Fibroblast of the aortic adventitia (primary cell): ENCODE measurements around the gene DPM2. TPM values are rescaled to one million over a fixed set of nuclear protein-coding genes. Genes with fewer than 3 reads are reported as not detected.
A peak's percentile ranks its signal among the peaks of the same experiment; 100 is the strongest.

ENCODE experiments used
- DNase-seq: peaks from one replicate; pipeline ENCODE4 v3.0.0-alpha.2; 2010; ENCODE audit warnings: low read depth
- H3K4me3 ChIP-seq: 2 replicates; pipeline ENCODE4 v1.5.1; 2011; ENCODE audit warnings: low read depth, mild to moderate bottlenecking, control low read depth, low read length, moderate library complexity
- total RNA-seq: library from RNA; depleted of rRNA; stranded (reverse); fragments of >200 nt; gene quantifications from 2 replicates; pipeline ENCODE4 v1.2.3, GENCODE V29; 2012; ENCODE audit warnings: low replicate concordance
- TF ChIP-seq, protein P1 (sequence below): IDR thresholded peaks from 2 replicates; pipeline ENCODE4 v1.5.1; 2011; ENCODE audit warnings: mild to moderate bottlenecking, low read length, control low read depth, inconsistent platforms; ENCODE audit not compliant: insufficient read depth

Gene DPM2
- total RNA-seq, result 7.0 and 19.9 TPM in 2 replicates

DNA sequence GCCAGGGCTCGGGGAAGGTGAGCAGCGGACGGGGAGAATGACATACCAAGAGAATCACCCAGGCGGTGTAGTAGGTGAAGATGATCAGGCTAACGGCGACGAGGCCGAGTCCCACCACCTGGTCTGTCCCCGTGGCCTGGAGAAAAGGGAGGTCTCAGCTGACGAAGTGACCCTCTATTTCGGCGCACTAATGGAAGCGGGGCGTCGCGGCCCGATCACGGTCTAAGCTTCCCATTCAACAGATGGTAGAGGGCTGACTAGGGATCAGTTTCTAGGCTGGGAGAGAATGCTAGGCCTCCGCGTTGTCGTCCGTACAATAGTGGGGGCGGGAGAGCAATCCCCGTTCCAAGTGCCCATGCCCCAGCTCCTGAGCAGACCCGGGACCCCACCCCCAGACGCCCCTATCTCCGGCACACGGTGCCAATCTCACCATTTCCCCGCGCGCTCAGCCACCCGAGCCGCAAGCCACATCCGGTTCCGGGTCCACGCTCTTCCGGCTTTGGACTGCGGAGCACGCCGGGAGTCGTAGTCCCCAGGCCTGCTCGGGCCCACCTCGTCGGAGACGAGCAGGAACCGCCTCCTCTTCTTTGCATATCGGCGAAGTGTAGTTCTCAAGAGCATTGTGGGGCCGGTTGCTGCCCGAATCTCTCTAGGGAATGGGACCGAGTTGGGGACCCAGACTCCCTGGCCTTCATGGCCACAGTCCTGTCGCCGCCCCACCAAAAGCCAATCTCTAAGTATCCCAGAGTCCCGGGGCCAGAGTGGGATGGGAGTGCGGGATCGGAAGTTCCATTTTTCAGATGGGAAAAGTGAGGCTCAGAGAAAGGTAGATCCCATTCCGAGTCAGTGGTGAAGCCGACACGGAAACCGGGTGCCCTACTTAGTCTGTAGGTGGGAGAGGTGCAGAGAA lies at the start of gene DPM2:
DPM2 (minus strand) TSS at position 467 of the 910 bp plus-strand sequence; CDS start at position 433, 34 bp downstream.
- peak; percentile 77 for DNase-seq
- peak within 1 kb of the TSS; percentile 93 for H3K4me3 ChIP-seq
- TF ChIP-seq, protein P1, sequence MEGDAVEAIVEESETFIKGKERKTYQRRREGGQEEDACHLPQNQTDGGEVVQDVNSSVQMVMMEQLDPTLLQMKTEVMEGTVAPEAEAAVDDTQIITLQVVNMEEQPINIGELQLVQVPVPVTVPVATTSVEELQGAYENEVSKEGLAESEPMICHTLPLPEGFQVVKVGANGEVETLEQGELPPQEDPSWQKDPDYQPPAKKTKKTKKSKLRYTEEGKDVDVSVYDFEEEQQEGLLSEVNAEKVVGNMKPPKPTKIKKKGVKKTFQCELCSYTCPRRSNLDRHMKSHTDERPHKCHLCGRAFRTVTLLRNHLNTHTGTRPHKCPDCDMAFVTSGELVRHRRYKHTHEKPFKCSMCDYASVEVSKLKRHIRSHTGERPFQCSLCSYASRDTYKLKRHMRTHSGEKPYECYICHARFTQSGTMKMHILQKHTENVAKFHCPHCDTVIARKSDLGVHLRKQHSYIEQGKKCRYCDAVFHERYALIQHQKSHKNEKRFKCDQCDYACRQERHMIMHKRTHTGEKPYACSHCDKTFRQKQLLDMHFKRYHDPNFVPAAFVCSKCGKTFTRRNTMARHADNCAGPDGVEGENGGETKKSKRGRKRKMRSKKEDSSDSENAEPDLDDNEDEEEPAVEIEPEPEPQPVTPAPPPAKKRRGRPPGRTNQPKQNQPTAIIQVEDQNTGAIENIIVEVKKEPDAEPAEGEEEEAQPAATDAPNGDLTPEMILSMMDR, result no peak

- TF ChIP-seq, protein P1, result no peak
- DNase-seq, result peak; percentile 58
- no peak overlapping the region for H3K4me3 ChIP-seq
Observed at GRCh38 chr9:127987103-127987614, 49.5 kb upstream of the DPM2 start.

DNA sequence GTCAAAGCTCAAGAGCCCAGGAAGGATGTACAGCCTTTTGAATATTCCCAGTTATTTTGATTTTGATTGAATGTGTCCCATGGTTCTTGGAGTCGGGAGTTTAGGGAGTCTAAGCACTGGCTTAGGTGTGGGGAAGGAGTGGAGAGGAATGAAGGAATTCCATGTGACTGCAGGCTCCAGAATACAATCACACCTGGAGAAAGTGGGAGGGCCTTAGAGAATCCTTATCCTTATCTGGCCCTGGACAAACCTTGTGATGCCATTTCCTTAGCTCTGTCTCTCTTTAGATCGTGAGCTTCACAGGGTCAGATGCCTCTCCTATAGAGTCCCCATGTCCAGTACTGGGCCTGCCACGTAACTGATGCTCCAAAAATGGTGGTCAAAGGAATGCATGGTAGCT lies 47.4 kb upstream of the DPM2 start:
- TF ChIP-seq, protein P1, result no peak
- DNase-seq, result no peak
- H3K4me3 ChIP-seq, result no peak overlapping the region

- TF ChIP-seq, protein P1, result no peak
- no peak overlapping the region for H3K4me3 ChIP-seq
- no peak for DNase-seq
Observed at GRCh38 chr9:127983847-127984289, 46.2 kb upstream of the DPM2 start.

GRCh38 chr9:127982912-127983311 lies 45.3 kb upstream of the DPM2 start:
- TF ChIP-seq, protein P1, result no peak
- no peak for DNase-seq
- H3K4me3 ChIP-seq, result no peak overlapping the region

- no peak for DNase-seq
- peak overlapping the region; percentile 62 for H3K4me3 ChIP-seq
- TF ChIP-seq, protein P1, result no peak
Observed at GRCh38 chr9:127981559-127982121, 44.0 kb upstream of the DPM2 start.
